Karpas-422 (cell line): Measurements from ENCODE around the gene SMAD6. TPM values are rescaled to one million over a fixed set of nuclear protein-coding genes. Genes with fewer than 3 reads are reported as not detected.

Experiments
- DNase-seq: peaks from one replicate; pipeline ENCODE4 v3.0.0-alpha.2; 2015
- H2AFZ ChIP-seq: fragments of 200-600 bp; sonication (generic); 2 replicates; pipeline ENCODE4 v1.6.1; 2014; ENCODE audit warnings: antibody characterized with exemption, low read length, mixed read lengths
- H3K27ac ChIP-seq: fragments of 200-600 bp; sonication (generic); 2 replicates; pipeline ENCODE4 v1.5.1; 2014; ENCODE audit warnings: mild to moderate bottlenecking, low read length, moderate library complexity
- H3K27me3 ChIP-seq: fragments of 200-600 bp; sonication (generic); 2 replicates; pipeline ENCODE4 v1.6.1; 2014; ENCODE audit warnings: low read length, mixed read lengths
- H3K36me3 ChIP-seq: fragments of 200-600 bp; sonication (generic); 2 replicates; pipeline ENCODE4 v1.6.1; 2014; ENCODE audit warnings: low read length, mixed read lengths; ENCODE audit not compliant: insufficient read depth
- H3K4me1 ChIP-seq: fragments of 200-600 bp; sonication (generic); 2 replicates; pipeline ENCODE4 v1.6.1; 2014; ENCODE audit warnings: mild to moderate bottlenecking, low read length, mixed read lengths
- H3K4me2 ChIP-seq: fragments of 200-600 bp; sonication (generic); 2 replicates; pipeline ENCODE4 v1.6.1; 2014; ENCODE audit warnings: low read length, low read depth, mild to moderate bottlenecking; ENCODE audit not compliant: poor library complexity, severe bottlenecking
- H3K4me3 ChIP-seq: fragments of 200-600 bp; sonication (generic); 2 replicates; pipeline ENCODE4 v1.5.1; 2014; ENCODE audit warnings: mild to moderate bottlenecking, antibody characterized with exemption, low read length, mixed read lengths
- H3K79me2 ChIP-seq: fragments of 200-600 bp; sonication (generic); 2 replicates; pipeline ENCODE4 v1.6.1; 2014; ENCODE audit warnings: mild to moderate bottlenecking, low read length, mixed read lengths
- H3K9ac ChIP-seq: fragments of 200-600 bp; sonication (generic); 2 replicates; pipeline ENCODE4 v1.6.0; 2014; ENCODE audit warnings: low read length
- H3K9me2 ChIP-seq: fragments of 200-600 bp; sonication (generic), shearing (Covaris generic); replicated peaks from 2 replicates; pipeline ENCODE4 v1.6.0; 2014; ENCODE audit warnings: mild to moderate bottlenecking, low read length, moderate library complexity; ENCODE audit not compliant: insufficient read depth
- H3K9me3 ChIP-seq: fragments of 300-700, 200-600 bp; sonication (generic); 2 replicates; pipeline ENCODE4 v1.6.1; 2014; ENCODE audit warnings: low read length, mixed read lengths
- H4K20me1 ChIP-seq: fragments of 200-600 bp; sonication (generic); 2 replicates; pipeline ENCODE4 v1.6.1; 2014; ENCODE audit warnings: mild to moderate bottlenecking, antibody characterized with exemption, low read length, low read depth; ENCODE audit not compliant: insufficient read depth
- total RNA-seq: library from RNA; depleted of rRNA; stranded (reverse); fragments of >200 nt; shearing (Covaris generic); gene quantifications from 2 replicates; pipeline ENCODE4 v1.2.3, GENCODE V29; 2014; ENCODE audit warnings: low replicate concordance

SMAD6 gene
- total RNA-seq, 1 experiment from 2014 or later: 0.89 TPM

- no peaks in the 10 kb centered on the region for H3K4me1 ChIP-seq
- no peak overlapping the region for H3K27ac ChIP-seq
- no peaks in the 10 kb centered on the region for H3K79me2 ChIP-seq
- no peaks in the 10 kb centered on the region for H4K20me1 ChIP-seq
- H3K9ac ChIP-seq: no peak overlapping the region
- no peak overlapping the region for H3K4me2 ChIP-seq
- no peaks in the 10 kb centered on the region for H3K9me3 ChIP-seq
- no peak overlapping the region for H2AFZ ChIP-seq
- no peaks in the 10 kb centered on the region for H3K27me3 ChIP-seq
- H3K9me2 ChIP-seq: no peaks in the 10 kb centered on the region
- DNase-seq: no peak
- H3K36me3 ChIP-seq: no peaks in the 10 kb centered on the region
- H3K4me3 ChIP-seq: no peak overlapping the region
Measured at GRCh38 chr15:66780973-66781718, 79.1 kb downstream of the SMAD6 start.

GRCh38 chr15:66782785-66783184 lies 80.7 kb downstream of the SMAD6 start:
- no peak overlapping the region for H3K9ac ChIP-seq
- no peak overlapping the region for H3K4me2 ChIP-seq
- no peak overlapping the region for H2AFZ ChIP-seq
- H3K4me1 ChIP-seq: no peaks in the 10 kb centered on the region
- no peaks in the 10 kb centered on the region for H3K36me3 ChIP-seq
- no peak for DNase-seq
- H3K27me3 ChIP-seq: no peaks in the 10 kb centered on the region
- no peaks in the 10 kb centered on the region for H3K79me2 ChIP-seq
- H3K27ac ChIP-seq: no peak overlapping the region
- no peaks in the 10 kb centered on the region for H3K9me2 ChIP-seq
- H3K4me3 ChIP-seq: no peak overlapping the region
- no peaks in the 10 kb centered on the region for H3K9me3 ChIP-seq
- no peaks in the 10 kb centered on the region for H4K20me1 ChIP-seq

- H2AFZ ChIP-seq: no peak overlapping the region
- H3K36me3 ChIP-seq: no peaks in the 10 kb centered on the region
- H3K27ac ChIP-seq: no peak overlapping the region
- H3K27me3 ChIP-seq: no peaks in the 10 kb centered on the region
- no peaks in the 10 kb centered on the region for H3K79me2 ChIP-seq
- DNase-seq: no peak
- H3K4me3 ChIP-seq: no peak overlapping the region
- no peaks in the 10 kb centered on the region for H3K9me3 ChIP-seq
- H4K20me1 ChIP-seq: no peaks in the 10 kb centered on the region
- H3K4me1 ChIP-seq: no peaks in the 10 kb centered on the region
- no peak overlapping the region for H3K4me2 ChIP-seq
- H3K9ac ChIP-seq: no peak overlapping the region
- no peaks in the 10 kb centered on the region for H3K9me2 ChIP-seq
Measured at GRCh38 chr15:66783314-66783713, 81.3 kb downstream of the SMAD6 start.

GRCh38 chr15:66783725-66784124 lies 81.7 kb downstream of the SMAD6 start:
- Histone ChIP-seq H3K27me3 (no peaks in the 10 kb centered on the region), H3K36me3 (no peaks in the 10 kb centered on the region)

GRCh38 chr15:66784174-66784573 lies 82.1 kb downstream of the SMAD6 start:
- Histone ChIP-seq H3K9ac (no peak overlapping the region), H3K36me3 (no peaks in the 10 kb centered on the region), H3K4me1 (no peaks in the 10 kb centered on the region), H3K27ac (no peak overlapping the region), H3K27me3 (no peaks in the 10 kb centered on the region), H3K9me2 (no peaks in the 10 kb centered on the region), H3K9me3 (no peaks in the 10 kb centered on the region), H3K79me2 (no peaks in the 10 kb centered on the region), H4K20me1 (no peaks in the 10 kb centered on the region), H3K4me2 (no peak overlapping the region), H2AFZ (no peak overlapping the region), H3K4me3 (no peak overlapping the region)
- DNase-seq: no peak

More at GRCh38 chr15:66783725-66784124, 81.7 kb downstream of the SMAD6 start:
- no peak overlapping the region for H3K9ac ChIP-seq
- H3K79me2 ChIP-seq: no peaks in the 10 kb centered on the region
- H4K20me1 ChIP-seq: no peaks in the 10 kb centered on the region
- H3K9me2 ChIP-seq: no peaks in the 10 kb centered on the region
- no peak overlapping the region for H3K4me3 ChIP-seq
- no peak overlapping the region for H2AFZ ChIP-seq
- no peak overlapping the region for H3K27ac ChIP-seq
- no peaks in the 10 kb centered on the region for H3K4me1 ChIP-seq
- no peaks in the 10 kb centered on the region for H3K9me3 ChIP-seq
- DNase-seq: no peak
- no peak overlapping the region for H3K4me2 ChIP-seq

- Histone ChIP-seq H3K9me2 (no peaks in the 10 kb centered on the region), H3K4me3 (no peak overlapping the region), H3K4me1 (no peaks in the 10 kb centered on the region), H3K79me2 (no peaks in the 10 kb centered on the region), H3K36me3 (no peaks in the 10 kb centered on the region), H3K9me3 (no peaks in the 10 kb centered on the region), H3K4me2 (no peak overlapping the region), H3K27me3 (no peaks in the 10 kb centered on the region), H3K27ac (no peak overlapping the region), H4K20me1 (no peaks in the 10 kb centered on the region), H3K9ac (no peak overlapping the region), H2AFZ (no peak overlapping the region)
- DNase-seq: no peak
Measured at GRCh38 chr15:66785637-66786036, 83.6 kb downstream of the SMAD6 start.

- H3K9ac ChIP-seq: no peak overlapping the region
- DNase-seq: no peak
- H3K79me2 ChIP-seq: no peaks in the 10 kb centered on the region
- no peaks in the 10 kb centered on the region for H3K36me3 ChIP-seq
- no peaks in the 10 kb centered on the region for H4K20me1 ChIP-seq
- no peaks in the 10 kb centered on the region for H3K9me2 ChIP-seq
- H3K27me3 ChIP-seq: no peaks in the 10 kb centered on the region
- no peaks in the 10 kb centered on the region for H3K9me3 ChIP-seq
- H2AFZ ChIP-seq: no peak overlapping the region
- no peak overlapping the region for H3K4me2 ChIP-seq
- H3K4me3 ChIP-seq: no peak overlapping the region
- no peak overlapping the region for H3K27ac ChIP-seq
- no peaks in the 10 kb centered on the region for H3K4me1 ChIP-seq
Measured at GRCh38 chr15:66786222-66786621, 84.2 kb downstream of the SMAD6 start.

GRCh38 chr15:66786708-66787488 lies 84.9 kb downstream of the SMAD6 start:
- Histone ChIP-seq H3K4me1 (no peaks in the 10 kb centered on the region), H4K20me1 (no peaks in the 10 kb centered on the region), H3K4me2 (no peak overlapping the region), H2AFZ (no peak overlapping the region), H3K27ac (no peak overlapping the region), H3K79me2 (no peaks in the 10 kb centered on the region), H3K36me3 (no peaks in the 10 kb centered on the region), H3K9me2 (no peaks in the 10 kb centered on the region), H3K9me3 (no peaks in the 10 kb centered on the region), H3K4me3 (no peak overlapping the region), H3K27me3 (no peaks in the 10 kb centered on the region), H3K9ac (no peak overlapping the region)
- no peak for DNase-seq
